ENCODE results near the gene TTYH1. TPM values are rescaled to one million over a fixed set of nuclear protein-coding genes. Genes with fewer than 3 reads are reported as not detected.

Gene TTYH1
- total and polyA plus RNA-seq, 2 of the 8 experiments (the other 6 are each of a cell fraction or from before 2014, with no cell fraction given), result 26.7 to 46.5 TPM

GRCh38 chr19:54424201-54424600 is 8.9 kb downstream of the TTYH1 start (continued):
- TF ChIP-seq, protein P1, sequence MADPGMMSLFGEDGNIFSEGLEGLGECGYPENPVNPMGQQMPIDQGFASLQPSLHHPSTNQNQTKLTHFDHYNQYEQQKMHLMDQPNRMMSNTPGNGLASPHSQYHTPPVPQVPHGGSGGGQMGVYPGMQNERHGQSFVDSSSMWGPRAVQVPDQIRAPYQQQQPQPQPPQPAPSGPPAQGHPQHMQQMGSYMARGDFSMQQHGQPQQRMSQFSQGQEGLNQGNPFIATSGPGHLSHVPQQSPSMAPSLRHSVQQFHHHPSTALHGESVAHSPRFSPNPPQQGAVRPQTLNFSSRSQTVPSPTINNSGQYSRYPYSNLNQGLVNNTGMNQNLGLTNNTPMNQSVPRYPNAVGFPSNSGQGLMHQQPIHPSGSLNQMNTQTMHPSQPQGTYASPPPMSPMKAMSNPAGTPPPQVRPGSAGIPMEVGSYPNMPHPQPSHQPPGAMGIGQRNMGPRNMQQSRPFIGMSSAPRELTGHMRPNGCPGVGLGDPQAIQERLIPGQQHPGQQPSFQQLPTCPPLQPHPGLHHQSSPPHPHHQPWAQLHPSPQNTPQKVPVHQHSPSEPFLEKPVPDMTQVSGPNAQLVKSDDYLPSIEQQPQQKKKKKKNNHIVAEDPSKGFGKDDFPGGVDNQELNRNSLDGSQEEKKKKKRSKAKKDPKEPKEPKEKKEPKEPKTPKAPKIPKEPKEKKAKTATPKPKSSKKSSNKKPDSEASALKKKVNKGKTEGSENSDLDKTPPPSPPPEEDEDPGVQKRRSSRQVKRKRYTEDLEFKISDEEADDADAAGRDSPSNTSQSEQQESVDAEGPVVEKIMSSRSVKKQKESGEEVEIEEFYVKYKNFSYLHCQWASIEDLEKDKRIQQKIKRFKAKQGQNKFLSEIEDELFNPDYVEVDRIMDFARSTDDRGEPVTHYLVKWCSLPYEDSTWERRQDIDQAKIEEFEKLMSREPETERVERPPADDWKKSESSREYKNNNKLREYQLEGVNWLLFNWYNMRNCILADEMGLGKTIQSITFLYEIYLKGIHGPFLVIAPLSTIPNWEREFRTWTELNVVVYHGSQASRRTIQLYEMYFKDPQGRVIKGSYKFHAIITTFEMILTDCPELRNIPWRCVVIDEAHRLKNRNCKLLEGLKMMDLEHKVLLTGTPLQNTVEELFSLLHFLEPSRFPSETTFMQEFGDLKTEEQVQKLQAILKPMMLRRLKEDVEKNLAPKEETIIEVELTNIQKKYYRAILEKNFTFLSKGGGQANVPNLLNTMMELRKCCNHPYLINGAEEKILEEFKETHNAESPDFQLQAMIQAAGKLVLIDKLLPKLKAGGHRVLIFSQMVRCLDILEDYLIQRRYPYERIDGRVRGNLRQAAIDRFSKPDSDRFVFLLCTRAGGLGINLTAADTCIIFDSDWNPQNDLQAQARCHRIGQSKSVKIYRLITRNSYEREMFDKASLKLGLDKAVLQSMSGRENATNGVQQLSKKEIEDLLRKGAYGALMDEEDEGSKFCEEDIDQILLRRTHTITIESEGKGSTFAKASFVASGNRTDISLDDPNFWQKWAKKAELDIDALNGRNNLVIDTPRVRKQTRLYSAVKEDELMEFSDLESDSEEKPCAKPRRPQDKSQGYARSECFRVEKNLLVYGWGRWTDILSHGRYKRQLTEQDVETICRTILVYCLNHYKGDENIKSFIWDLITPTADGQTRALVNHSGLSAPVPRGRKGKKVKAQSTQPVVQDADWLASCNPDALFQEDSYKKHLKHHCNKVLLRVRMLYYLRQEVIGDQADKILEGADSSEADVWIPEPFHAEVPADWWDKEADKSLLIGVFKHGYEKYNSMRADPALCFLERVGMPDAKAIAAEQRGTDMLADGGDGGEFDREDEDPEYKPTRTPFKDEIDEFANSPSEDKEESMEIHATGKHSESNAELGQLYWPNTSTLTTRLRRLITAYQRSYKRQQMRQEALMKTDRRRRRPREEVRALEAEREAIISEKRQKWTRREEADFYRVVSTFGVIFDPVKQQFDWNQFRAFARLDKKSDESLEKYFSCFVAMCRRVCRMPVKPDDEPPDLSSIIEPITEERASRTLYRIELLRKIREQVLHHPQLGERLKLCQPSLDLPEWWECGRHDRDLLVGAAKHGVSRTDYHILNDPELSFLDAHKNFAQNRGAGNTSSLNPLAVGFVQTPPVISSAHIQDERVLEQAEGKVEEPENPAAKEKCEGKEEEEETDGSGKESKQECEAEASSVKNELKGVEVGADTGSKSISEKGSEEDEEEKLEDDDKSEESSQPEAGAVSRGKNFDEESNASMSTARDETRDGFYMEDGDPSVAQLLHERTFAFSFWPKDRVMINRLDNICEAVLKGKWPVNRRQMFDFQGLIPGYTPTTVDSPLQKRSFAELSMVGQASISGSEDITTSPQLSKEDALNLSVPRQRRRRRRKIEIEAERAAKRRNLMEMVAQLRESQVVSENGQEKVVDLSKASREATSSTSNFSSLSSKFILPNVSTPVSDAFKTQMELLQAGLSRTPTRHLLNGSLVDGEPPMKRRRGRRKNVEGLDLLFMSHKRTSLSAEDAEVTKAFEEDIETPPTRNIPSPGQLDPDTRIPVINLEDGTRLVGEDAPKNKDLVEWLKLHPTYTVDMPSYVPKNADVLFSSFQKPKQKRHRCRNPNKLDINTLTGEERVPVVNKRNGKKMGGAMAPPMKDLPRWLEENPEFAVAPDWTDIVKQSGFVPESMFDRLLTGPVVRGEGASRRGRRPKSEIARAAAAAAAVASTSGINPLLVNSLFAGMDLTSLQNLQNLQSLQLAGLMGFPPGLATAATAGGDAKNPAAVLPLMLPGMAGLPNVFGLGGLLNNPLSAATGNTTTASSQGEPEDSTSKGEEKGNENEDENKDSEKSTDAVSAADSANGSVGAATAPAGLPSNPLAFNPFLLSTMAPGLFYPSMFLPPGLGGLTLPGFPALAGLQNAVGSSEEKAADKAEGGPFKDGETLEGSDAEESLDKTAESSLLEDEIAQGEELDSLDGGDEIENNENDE (IDR thresholded peaks at IDR 0.05; ENCODE audit: insufficient replicate concordance, low read length), result no peak
- TF ChIP-seq GABPA (IDR thresholded peaks at IDR 0.05; ENCODE audit: borderline replicate concordance, insufficient read depth, low read length) (no peak), SAP30 (IDR thresholded peaks at IDR 0.05; ENCODE audit: insufficient read depth, insufficient replicate concordance, low read length) (no peak), SP2 (IDR thresholded peaks at IDR 0.05; ENCODE audit: low read length) (no peak), POLR2AphosphoS5 (IDR thresholded peaks at IDR 0.05; ENCODE audit: low read depth, low read length) (no peak), TCF12 (IDR thresholded peaks at IDR 0.05; ENCODE audit: low read depth, low read length) (no peak), SRF (IDR thresholded peaks at IDR 0.05; ENCODE audit: low read depth, low read length) (no peak), TAF7 (optimal IDR thresholded peaks at IDR 0.05; ENCODE audit: borderline replicate concordance, low read depth, low read length) (no peak), NRF1 (IDR thresholded peaks at IDR 0.05; ENCODE audit: low read depth, low read length) (no peak), SIRT6 (IDR thresholded peaks at IDR 0.05; ENCODE audit: low read length) (no peak), BACH1 (IDR thresholded peaks at IDR 0.05; ENCODE audit: low read length) (no peak), ZNF274 (IDR thresholded peaks at IDR 0.05; ENCODE audit: borderline replicate concordance, extremely low read depth, low read length) (no peak)

All from H1 (cell line).